ENCODE measurements around the gene MPDU1. TPM values are rescaled to one million over a fixed set of nuclear protein-coding genes. Genes with fewer than 3 reads are reported as not detected.
"Not testable (repeated sequence)": the region's sequence is repeated elsewhere in the genome, so short reads cannot be mapped to it uniquely, and the experiment has no call there.

MPDU1 gene
- total RNA-seq, 4 donors from 2014 or later = 30.4 to 97.7 (median 74.4) TPM

DNA sequence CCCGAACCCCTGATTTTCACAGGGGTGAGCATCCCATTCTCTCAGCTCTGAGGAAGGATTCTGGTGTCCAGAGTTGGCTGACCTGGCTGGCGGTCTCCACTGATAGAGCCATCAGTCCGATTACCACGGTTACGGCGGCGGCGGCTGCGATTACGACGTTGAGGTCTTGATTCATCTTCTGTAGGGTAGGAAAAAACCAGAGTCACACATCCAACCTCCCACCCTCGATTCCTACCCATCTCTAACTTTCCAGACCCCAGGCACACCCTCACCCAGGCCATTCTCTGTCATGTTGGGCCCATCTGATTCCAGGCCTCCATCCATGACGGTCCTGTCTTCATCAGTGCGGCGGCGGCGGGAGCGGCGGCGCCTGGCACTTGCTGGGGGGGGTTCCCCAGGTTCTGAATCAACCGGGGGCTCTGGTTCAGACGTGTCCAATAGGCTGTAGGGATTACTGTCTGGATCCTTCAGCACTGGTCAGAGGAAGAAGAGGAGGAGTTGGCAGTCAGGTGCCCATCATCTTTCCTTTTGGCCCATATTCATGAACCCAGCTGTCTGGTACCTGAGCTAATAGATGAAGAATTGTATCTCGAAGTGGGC, 8.9 kb downstream of the MPDU1 start:
- no peak overlapping the region for H3K4me3 ChIP-seq (ENCODE audit: low read depth, poor library complexity, severe bottlenecking)
- intact Hi-C loops (cut with DNase I; ENCODE audit: low total_unique reads) = no loop called here
- no peak for DNase-seq (ENCODE audit: low spot score in 2 of 2)
- 91 to 96% methylated on average over 23 of the region's 23 CpGs for WGBS, 2 donors
- no peak for TF ChIP-seq POLR2A (IDR thresholded peaks at IDR 0.05)
- TF ChIP-seq, protein P1, sequence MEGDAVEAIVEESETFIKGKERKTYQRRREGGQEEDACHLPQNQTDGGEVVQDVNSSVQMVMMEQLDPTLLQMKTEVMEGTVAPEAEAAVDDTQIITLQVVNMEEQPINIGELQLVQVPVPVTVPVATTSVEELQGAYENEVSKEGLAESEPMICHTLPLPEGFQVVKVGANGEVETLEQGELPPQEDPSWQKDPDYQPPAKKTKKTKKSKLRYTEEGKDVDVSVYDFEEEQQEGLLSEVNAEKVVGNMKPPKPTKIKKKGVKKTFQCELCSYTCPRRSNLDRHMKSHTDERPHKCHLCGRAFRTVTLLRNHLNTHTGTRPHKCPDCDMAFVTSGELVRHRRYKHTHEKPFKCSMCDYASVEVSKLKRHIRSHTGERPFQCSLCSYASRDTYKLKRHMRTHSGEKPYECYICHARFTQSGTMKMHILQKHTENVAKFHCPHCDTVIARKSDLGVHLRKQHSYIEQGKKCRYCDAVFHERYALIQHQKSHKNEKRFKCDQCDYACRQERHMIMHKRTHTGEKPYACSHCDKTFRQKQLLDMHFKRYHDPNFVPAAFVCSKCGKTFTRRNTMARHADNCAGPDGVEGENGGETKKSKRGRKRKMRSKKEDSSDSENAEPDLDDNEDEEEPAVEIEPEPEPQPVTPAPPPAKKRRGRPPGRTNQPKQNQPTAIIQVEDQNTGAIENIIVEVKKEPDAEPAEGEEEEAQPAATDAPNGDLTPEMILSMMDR (IDR thresholded peaks at IDR 0.05) = no peak

DNA sequence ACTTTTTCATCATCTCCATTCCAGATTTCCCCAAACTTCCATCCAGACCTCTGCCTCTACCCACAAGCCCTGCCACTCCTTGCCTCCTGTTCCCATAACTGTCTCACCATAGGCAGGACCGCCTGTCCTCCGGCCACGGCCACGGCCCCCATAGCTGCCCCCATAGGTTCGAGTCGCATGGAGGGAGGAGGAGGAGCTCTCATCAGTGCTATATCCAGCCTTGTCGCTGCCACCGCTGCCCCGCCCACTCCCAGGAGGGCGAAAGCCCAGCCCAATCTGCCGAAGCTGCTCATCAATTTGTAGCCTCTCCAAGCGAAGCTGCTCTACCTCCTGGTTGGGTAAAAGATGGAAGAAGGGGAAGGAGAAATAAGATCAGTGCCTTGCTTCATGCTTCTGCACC, 9.6 kb downstream of the MPDU1 start:
- DNase-seq (ENCODE audit: low spot score in 2 of 2) = no peak
- 72 to 85% methylated on average over 12 of the region's 12 CpGs for WGBS, 2 donors
- H3K4me3 ChIP-seq (ENCODE audit: low read depth, poor library complexity, severe bottlenecking) = no peak overlapping the region
- TF ChIP-seq POLR2A (IDR thresholded peaks at IDR 0.05) = no peak
- TF ChIP-seq, protein P1 (IDR thresholded peaks at IDR 0.05) = no peak
- intact Hi-C loops (cut with DNase I; ENCODE audit: low total_unique reads) = no loop called here

DNA sequence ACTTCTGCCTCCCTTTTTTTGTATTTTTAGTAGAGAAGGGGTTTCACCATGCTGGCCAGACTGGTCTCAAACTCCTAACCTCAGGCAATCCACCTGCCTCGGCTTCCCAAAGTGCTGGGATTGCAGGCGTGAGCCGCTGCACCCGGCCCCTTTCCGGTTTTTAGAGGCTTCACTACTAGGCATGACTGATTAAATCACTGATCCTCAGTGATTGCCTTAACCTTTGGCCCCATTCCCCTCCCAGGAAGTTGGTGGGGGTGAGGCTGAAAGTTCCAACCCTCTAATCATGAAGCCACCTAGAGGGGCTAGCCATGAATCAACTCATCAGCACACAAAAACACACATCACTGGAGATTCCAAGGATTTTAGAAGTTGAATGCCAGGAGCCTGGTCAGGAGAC, 13.9 kb downstream of the MPDU1 start:
- DNase-seq (ENCODE audit: low spot score in 2 of 2); H3K4me3 ChIP-seq (ENCODE audit: low read depth, poor library complexity, severe bottlenecking); intact Hi-C loops (cut with DNase I; ENCODE audit: low total_unique reads): not testable (repeated sequence)
- WGBS, 2 donors = 55 to 72% methylated on average over 5 of the region's 5 CpGs

DNA sequence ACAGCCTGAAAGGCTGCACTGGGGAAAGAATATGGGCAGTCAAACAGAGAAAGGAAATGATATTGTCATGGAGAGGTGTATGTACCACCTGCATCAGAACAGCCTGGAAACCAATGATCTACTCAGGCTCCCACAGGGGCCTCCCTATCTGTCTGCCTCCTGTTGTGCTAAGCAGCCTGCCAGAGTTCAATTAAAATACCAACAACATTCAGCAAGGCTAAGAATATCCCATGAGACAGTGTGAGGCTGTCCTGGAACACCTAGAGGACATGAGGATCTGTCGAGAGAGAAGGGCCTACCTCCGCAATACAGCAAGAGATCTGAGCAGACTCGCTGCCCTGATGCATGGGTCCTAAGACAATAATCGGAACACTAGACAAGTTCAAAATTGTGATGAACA, 22.6 kb downstream of the MPDU1 start:
- TF ChIP-seq, protein P1 (IDR thresholded peaks at IDR 0.05) = no peak
- TF ChIP-seq POLR2A (IDR thresholded peaks at IDR 0.05) = no peak
- 96 to 97% methylated on average over 4 of the region's 4 CpGs for WGBS, 2 donors
- intact Hi-C loops (cut with DNase I; ENCODE audit: low total_unique reads) = no loop called here
- H3K4me3 ChIP-seq (ENCODE audit: low read depth, poor library complexity, severe bottlenecking) = no peak overlapping the region
- DNase-seq (ENCODE audit: low spot score in 2 of 2) = no peak

DNA sequence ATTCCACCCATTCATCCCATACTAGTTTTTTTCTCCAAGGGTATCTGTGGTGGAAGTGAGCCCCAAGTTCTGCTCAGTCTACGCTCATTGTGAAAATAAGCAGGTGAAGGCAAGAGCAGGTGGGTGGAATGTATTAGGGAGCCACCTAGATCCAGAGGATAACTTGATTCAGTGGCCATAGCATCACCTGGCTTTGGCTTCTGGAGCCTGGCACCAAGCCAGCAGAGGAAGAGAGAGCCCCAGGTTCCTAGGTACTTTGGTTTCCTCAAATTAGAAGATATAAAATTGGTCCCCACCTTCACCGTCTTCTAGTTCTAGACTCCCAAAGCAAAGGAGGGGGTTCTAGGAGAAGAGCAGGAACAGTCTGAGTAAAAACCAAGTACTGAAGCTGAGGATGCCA, 27.0 kb downstream of the MPDU1 start:
- intact Hi-C loops (cut with DNase I; ENCODE audit: low total_unique reads) = no loop called here
- DNase-seq (ENCODE audit: low spot score in 2 of 2) = no peak
- no peak overlapping the region for H3K4me3 ChIP-seq (ENCODE audit: low read depth, poor library complexity, severe bottlenecking)
- no peak for TF ChIP-seq POLR2A (IDR thresholded peaks at IDR 0.05)
- TF ChIP-seq, protein P1 (IDR thresholded peaks at IDR 0.05) = no peak
- WGBS, 2 donors = 94 to 95% methylated on average over 2 of the region's 2 CpGs

DNA sequence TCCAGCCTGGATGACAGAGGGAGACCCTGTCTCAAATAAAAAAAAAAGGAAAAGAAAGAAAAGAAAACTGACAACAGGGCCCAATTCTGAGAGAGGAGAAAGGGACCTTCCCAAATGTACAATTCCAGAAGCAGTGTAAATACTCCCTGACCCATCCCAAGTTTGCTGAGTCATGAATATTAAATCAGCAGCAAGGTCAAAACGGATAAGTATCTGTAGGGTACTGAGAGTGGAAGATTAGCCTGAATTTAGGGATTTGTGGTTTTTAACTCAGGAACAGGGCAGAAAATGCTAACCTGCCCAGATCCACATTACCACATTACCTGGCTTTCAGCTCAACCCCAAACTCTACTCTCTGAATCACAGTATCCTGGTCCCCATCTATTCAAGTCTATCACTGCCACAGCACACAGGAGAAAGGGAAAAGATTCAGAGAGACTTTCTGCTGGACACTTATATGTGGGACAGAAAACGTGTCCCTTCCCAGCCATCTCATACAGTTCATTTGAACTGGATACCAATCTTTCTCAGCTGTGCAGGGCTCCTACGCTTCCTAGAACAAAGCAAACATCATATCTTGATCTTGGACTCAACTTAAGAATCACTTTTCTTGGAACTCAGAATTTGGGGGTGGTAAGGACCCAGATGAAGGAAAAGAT, 28.1 kb downstream of the MPDU1 start:
- no peak overlapping the region for H3K4me3 ChIP-seq (ENCODE audit: low read depth, poor library complexity, severe bottlenecking)
- no peak for DNase-seq (ENCODE audit: low spot score in 2 of 2)
- TF ChIP-seq POLR2A (IDR thresholded peaks at IDR 0.05) = no peak
- TF ChIP-seq, protein P1 (IDR thresholded peaks at IDR 0.05) = no peak
- intact Hi-C loops (cut with DNase I; ENCODE audit: low total_unique reads) = no loop called here
- 60 to 64% methylated on average over 3 of the region's 3 CpGs for WGBS, 2 donors

All from lower leg skin (tissue), 4 donors.